Fibroblast of villous mesenchyme (primary cell): Measurements from ENCODE around the gene SLCO4A1. TPM values are rescaled to one million over a fixed set of nuclear protein-coding genes. Genes with fewer than 3 reads are reported as not detected.

Experiments used
- DNase-seq: peaks from one replicate; pipeline ENCODE4 v3.0.0-alpha.2; 2010; ENCODE audit warnings: low read depth
- H3K4me3 ChIP-seq: 2 replicates; pipeline ENCODE4 v1.5.1; 2011; ENCODE audit warnings: low read depth, mild to moderate bottlenecking, low read length
- CTCF ChIP-seq: IDR thresholded peaks from 2 replicates; pipeline ENCODE4 v1.5.1; 2012; ENCODE audit warnings: low read depth, mild to moderate bottlenecking, low read length; ENCODE audit not compliant: insufficient read depth
- total RNA-seq: library from RNA; depleted of rRNA; stranded (reverse); fragments of >200 nt; gene quantifications from 2 replicates; pipeline ENCODE4 v1.2.3, GENCODE V29; 2012

The SLCO4A1 gene
- total RNA-seq, 1 donor = 3.0 TPM

DNA sequence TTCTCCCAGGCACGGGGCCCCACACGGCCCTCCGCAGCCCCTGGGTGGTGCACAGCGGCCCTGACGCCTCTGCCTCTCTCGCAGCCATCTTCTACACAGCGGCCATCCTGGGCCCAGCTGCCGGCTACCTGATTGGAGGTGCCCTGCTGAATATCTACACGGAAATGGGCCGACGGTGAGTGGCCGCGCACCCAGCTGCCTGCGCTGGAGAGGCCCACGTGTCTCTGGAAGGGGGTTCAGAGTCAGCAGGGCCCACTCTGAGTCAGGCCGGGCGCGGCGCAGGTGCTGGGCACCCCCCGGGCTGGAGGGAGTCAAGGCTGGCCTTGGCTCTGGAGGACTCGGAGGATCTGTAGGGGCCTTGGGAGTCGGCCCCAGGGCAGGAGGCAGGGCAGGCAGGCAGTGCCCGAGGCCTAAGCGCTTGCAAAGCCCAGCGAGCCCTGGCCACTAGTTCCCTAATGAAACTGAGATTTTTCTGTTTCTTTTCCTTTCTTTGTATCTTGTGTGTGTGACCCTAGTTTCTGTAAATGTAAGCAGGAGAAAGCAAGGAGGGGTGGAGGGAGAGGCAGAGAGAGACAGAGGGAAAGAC is 16.4 kb downstream of the SLCO4A1 start:
- TF ChIP-seq CTCF = no peak
- no peak overlapping the region for H3K4me3 ChIP-seq
- DNase-seq = no peak

- DNase-seq = no peak
- no peak for TF ChIP-seq CTCF
- H3K4me3 ChIP-seq = no peak overlapping the region
Measured at GRCh38 chr20:62659488-62660239, 17.4 kb downstream of the SLCO4A1 start.

GRCh38 chr20:62660240-62660615 is 17.9 kb downstream of the SLCO4A1 start:
- no peak for DNase-seq
- TF ChIP-seq CTCF = no peak

GRCh38 chr20:62660768-62661167 is 18.5 kb downstream of the SLCO4A1 start:
- no peak overlapping the region for H3K4me3 ChIP-seq
- TF ChIP-seq CTCF = no peak
- no peak for DNase-seq

More at GRCh38 chr20:62660240-62660615, 17.9 kb downstream of the SLCO4A1 start:
- no peak overlapping the region for H3K4me3 ChIP-seq

DNA sequence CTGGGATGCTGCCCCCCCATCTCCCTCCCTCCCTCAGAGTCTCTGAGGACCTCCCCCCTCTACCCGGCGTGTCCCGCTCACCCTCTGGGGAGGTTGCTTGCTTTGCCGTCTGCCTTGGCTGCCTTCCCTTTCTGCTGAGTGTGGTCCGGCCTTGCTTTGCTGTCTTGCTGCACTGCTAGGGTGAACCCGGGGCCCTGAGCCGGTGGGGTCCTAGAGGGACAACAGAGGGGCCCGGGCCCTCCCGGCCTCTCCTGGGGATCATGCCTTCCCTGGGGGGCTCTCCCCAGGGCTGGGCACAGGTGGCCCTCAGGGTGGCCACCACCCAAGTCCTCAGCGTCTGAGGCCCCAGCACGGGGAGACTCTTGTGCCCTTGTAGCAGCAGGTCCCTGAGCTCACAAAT is 19.3 kb downstream of the SLCO4A1 start:
- no peak for DNase-seq
- no peak overlapping the region for H3K4me3 ChIP-seq
- no peak for TF ChIP-seq CTCF

DNA sequence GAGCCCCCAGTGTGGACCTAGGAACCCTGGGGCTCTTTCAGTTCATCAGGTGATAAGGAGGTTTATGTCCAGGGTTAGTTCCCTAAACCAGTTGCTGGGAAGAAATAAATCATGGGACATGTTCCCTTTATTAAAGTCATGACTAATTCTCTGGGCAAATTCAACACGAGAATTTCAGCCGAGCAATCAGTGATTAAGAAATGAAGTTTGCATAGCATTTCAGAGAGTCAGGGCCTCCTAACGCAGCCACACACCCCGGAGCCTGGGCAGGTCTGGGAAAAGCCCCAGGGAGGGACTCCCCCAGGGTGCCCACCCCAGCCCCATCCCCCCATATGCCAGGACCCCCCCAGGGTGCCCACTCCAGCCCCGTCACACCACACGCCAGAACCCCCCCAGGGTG is 20.1 kb downstream of the SLCO4A1 start:
- DNase-seq = peak; percentile 73
- H3K4me3 ChIP-seq = no peak overlapping the region
- no peak for TF ChIP-seq CTCF
